PC-9 (cell line): Measurements from ENCODE around the gene AP2S1. TPM values are rescaled to one million over a fixed set of nuclear protein-coding genes. Genes with fewer than 3 reads are reported as not detected.
A peak's percentile ranks its signal among the peaks of the same experiment; 100 is the strongest.

Experiments used
- BruUV-seq: library from RNA; stranded (reverse); fragments of 400-500 nt; replicated peaks from 2 replicates; lab custom pipeline; 2021; lab: Mats Ljungman, UMichigan
- CTCF ChIA-PET: fragments of 300-600 bp; sonication (Branson Sonifier 250); formaldehyde crosslinking; loops from one replicate; lab custom pipeline; 2022; ENCODE audit warnings: antibody characterized with exemption; lab: Charles Lee
- POLR2A ChIA-PET: fragments of 300-600 bp; sonication (Branson Sonifier 250); formaldehyde crosslinking; loops from one replicate; lab custom pipeline; 2022; ENCODE audit warnings: antibody characterized with exemption; ENCODE audit not compliant: unreplicated experiment; lab: Charles Lee
- DNase-seq, 2 experiments: peaks; one replicate each; pipeline versions ENCODE4 v3.0.0 to v3.0.0-alpha.2; 2015 to 2022; ENCODE audit warnings: mixed read lengths in 1 of 2
- H2AFZ ChIP-seq: fragments of 200-600 bp; sonication (generic); 2 replicates; pipeline ENCODE4 v1.8.1; 2017; ENCODE audit warnings: antibody characterized with exemption
- H3F3A ChIP-seq: fragments of 200-600 bp; sonication (generic); 2 replicates; pipeline ENCODE4 v1.8.1; 2017; ENCODE audit warnings: antibody characterized with exemption, mild to moderate bottlenecking, low read depth; ENCODE audit not compliant: insufficient read depth
- H3K27ac ChIP-seq: fragments of 200-600 bp; sonication (generic); 2 replicates; pipeline ENCODE4 v1.6.1; 2016; ENCODE audit warnings: mixed run types
- H3K27me3 ChIP-seq: fragments of 200-600 bp; sonication (generic); 2 replicates; pipeline ENCODE4 v1.6.1; 2016; ENCODE audit warnings: low read depth, mixed run types; ENCODE audit not compliant: insufficient read depth
- H3K36me3 ChIP-seq: fragments of 200-600 bp; sonication (generic); 2 replicates; pipeline ENCODE4 v1.6.1; 2016; ENCODE audit warnings: low read depth, mixed run types
- H3K4me1 ChIP-seq: fragments of 200-600 bp; sonication (generic); replicated peaks from 2 replicates; pipeline ENCODE4 v1.6.1; 2016; ENCODE audit warnings: mixed run types; ENCODE audit not compliant: insufficient read depth
- H3K4me2 ChIP-seq: fragments of 200-600 bp; sonication (generic); 2 replicates; pipeline ENCODE4 v1.6.1; 2017; ENCODE audit warnings: mixed run types
- H3K4me3 ChIP-seq: fragments of 200-600 bp; sonication (generic); 2 replicates; pipeline ENCODE4 v1.6.1; 2016; ENCODE audit warnings: mixed run types
- H3K79me2 ChIP-seq: fragments of 200-600 bp; sonication (generic); 2 replicates; pipeline ENCODE4 v1.6.1; 2017; ENCODE audit warnings: low read depth, mixed run types
- H3K9me2 ChIP-seq: fragments of 200-600 bp; sonication (generic); 2 replicates; pipeline ENCODE4 v1.8.1; 2017; ENCODE audit warnings: mild to moderate bottlenecking; ENCODE audit not compliant: insufficient read depth
- H3K9me3 ChIP-seq: fragments of 200-600 bp; sonication (generic); 2 replicates; pipeline ENCODE4 v1.8.1; 2016; ENCODE audit warnings: low read depth; ENCODE audit not compliant: insufficient read depth
- H4K20me1 ChIP-seq: fragments of 200-600 bp; sonication (generic); 2 replicates; pipeline ENCODE4 v1.8.1; 2017; ENCODE audit not compliant: insufficient read depth
- CTCF ChIP-seq: fragments of 200-600 bp; sonication (generic); conservative IDR thresholded peaks from 2 replicates; pipeline ENCODE4 v1.6.1; 2017; ENCODE audit warnings: mixed run types, antibody characterized with exemption, mild to moderate bottlenecking, moderate library complexity
- EZH2 ChIP-seq: fragments of 200-600 bp; sonication (generic); IDR thresholded peaks from 2 replicates; pipeline ENCODE4 v1.8.0; 2017; ENCODE audit warnings: antibody characterized with exemption, low read depth
- intact Hi-C: fragments of 100-400 bp; cut with micrococcal nuclease; formaldehyde crosslinking; loops from one replicate; pipeline ENCODE4 v1.10.0; 2022; ENCODE audit not compliant: unreplicated experiment
- total RNA-seq: library from RNA; stranded (reverse); gene quantifications from 2 replicates; pipeline ENCODE4 v1.2.3, GENCODE V29; 2021

AP2S1 gene
- total RNA-seq, 1 experiment from 2014 or later: 332 TPM

GRCh38 chr19:46860846-46861690 is 10.4 kb upstream of the AP2S1 start, which contains the start of gene ARHGAP35:
Gene ARHGAP35, plus strand, starts transcription at chr19:46860997. Its CDS starts 57,679 bp downstream, at chr19:46918676.
- no TSS peak for BruUV-seq
- no peak for TF ChIP-seq EZH2
- no peak for TF ChIP-seq CTCF
- H3F3A ChIP-seq: peaks cover 63% of the 10 kb centered on the region
- peak within 1 kb of the TSS; percentile 79 for H3K4me3 ChIP-seq
- H4K20me1 ChIP-seq: peaks cover 14% of the 10 kb centered on the region
- H3K4me1 ChIP-seq: peaks cover 55% of the 10 kb centered on the region
- DNase-seq: no peak
- CTCF ChIA-PET: interaction anchor here (0.5 to 0.7 kb wide), 2 partner anchors 15 to 607 kb away, joined by 6 to 9 read pairs; no protein-coding TSS in a partner anchor
- H3K9me2 ChIP-seq: no peaks in the 10 kb centered on the region
- H3K27me3 ChIP-seq: no peaks in the 10 kb centered on the region
- POLR2A ChIA-PET: no interaction called here
- peak within 1 kb of the TSS; percentile 92 for H2AFZ ChIP-seq
- intact Hi-C loops: loop anchor here (1.0 to 5.0 kb wide), 3 partner anchors 11 to 116 kb away; partner anchors contain the start of gene AP2S1
- peaks cover 54% of the 10 kb centered on the region for H3K79me2 ChIP-seq
- H3K27ac ChIP-seq: peak within 1 kb of the TSS; percentile 87
- H3K36me3 ChIP-seq: peaks cover 2% of the 10 kb centered on the region; the same call in 1 of the 2 replicates
- H3K9me3 ChIP-seq: no peaks in the 10 kb centered on the region
- H3K4me2 ChIP-seq: peak within 1 kb of the TSS; percentile 96

- CTCF ChIA-PET: interaction anchor here (0.7 kb wide), 1 partner anchor 608 kb away, joined by 9 read pairs; no protein-coding TSS in a partner anchor
- POLR2A ChIA-PET: interaction anchor here (0.7 kb wide), 1 partner anchor 396 kb away, joined by 4 read pairs; no protein-coding TSS in a partner anchor
- peaks cover 55% of the 10 kb centered on the region for H3F3A ChIP-seq
- H3K9me3 ChIP-seq: no peaks in the 10 kb centered on the region
- no TSS peak for BruUV-seq
- no peaks in the 10 kb centered on the region for H3K9me2 ChIP-seq
- H3K4me2 ChIP-seq: peak overlapping the region; percentile 92
- DNase-seq: peak; percentile 96 to 99
- no peak for TF ChIP-seq CTCF
- peaks cover 46% of the 10 kb centered on the region for H3K79me2 ChIP-seq
- no peaks in the 10 kb centered on the region for H3K27me3 ChIP-seq
- peak overlapping the region; percentile 79 for H3K4me3 ChIP-seq
- H3K27ac ChIP-seq: peak overlapping the region; percentile 87
- H3K4me1 ChIP-seq: peaks cover 47% of the 10 kb centered on the region
- H4K20me1 ChIP-seq: peaks cover 14% of the 10 kb centered on the region
- peak overlapping the region; percentile 92 for H2AFZ ChIP-seq
- intact Hi-C loops: loop anchor here (1.0 to 5.0 kb wide), 3 partner anchors 10 to 117 kb away; partner anchors contain the start of gene AP2S1
- no peaks in the 10 kb centered on the region for H3K36me3 ChIP-seq
Measured at GRCh38 chr19:46860125-46860845, 9.6 kb upstream of the AP2S1 start.

- Histone ChIP-seq H3K27ac (peak overlapping the region; percentile 52), H3K9me2 (no peaks in the 10 kb centered on the region), H3K4me2 (peak overlapping the region; percentile 92), H3K4me3 (peak overlapping the region; percentile 55), H3K36me3 (no peaks in the 10 kb centered on the region), H3K9me3 (no peaks in the 10 kb centered on the region), H3K79me2 (peaks cover 40% of the 10 kb centered on the region), H3K27me3 (no peaks in the 10 kb centered on the region), H3F3A (peaks cover 49% of the 10 kb centered on the region), H2AFZ (peak overlapping the region; percentile 82), H3K4me1 (peaks cover 41% of the 10 kb centered on the region), H4K20me1 (peaks cover 10% of the 10 kb centered on the region)
- intact Hi-C loops: loop anchor here (1.0 to 10.0 kb wide), 4 partner anchors 9 to 265 kb away; partner anchors contain the start of gene AP2S1
- no peak for DNase-seq
- TF ChIP-seq EZH2: no peak
- TF ChIP-seq CTCF: no peak
- BruUV-seq: TSS peak; percentile 27
- ChIA-PET POLR2A (interaction anchor here (0.7 kb wide), 1 partner anchor 397 kb away, joined by 4 read pairs; no protein-coding TSS in a partner anchor), CTCF (no interaction called here)
Measured at GRCh38 chr19:46859637-46860124, 9.0 kb upstream of the AP2S1 start.
